CMK (cell line): ENCODE results near the gene LIMS2.

Experiments
- DNase-seq: peaks from one replicate; pipeline ENCODE4 v3.0.0-alpha.2; 2010; ENCODE audit warnings: low read depth

LIMS2 gene

GRCh38 chr2:127599211-127599610 lies 76.1 kb downstream of the LIMS2 start:
- no peak for DNase-seq

DNA sequence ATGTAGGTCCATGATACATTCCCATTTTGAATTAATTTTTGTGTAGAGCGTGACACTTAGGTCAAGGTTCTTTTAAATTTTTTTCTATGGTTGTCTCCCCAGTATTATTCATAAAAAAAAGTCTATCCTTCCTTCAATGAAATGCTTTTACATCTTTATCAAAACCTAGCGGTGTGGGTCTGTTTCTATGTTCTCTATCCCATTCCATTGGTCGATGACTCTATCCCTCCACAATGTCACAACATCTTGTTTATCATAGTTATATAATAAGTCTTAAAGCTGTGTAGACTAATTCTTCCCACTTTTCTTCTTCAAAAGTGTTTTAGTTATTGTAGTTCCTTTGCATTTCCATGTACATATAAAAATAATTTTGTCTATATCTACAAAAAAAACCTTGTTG lies 76.6 kb downstream of the LIMS2 start:
- no peak for DNase-seq

DNA sequence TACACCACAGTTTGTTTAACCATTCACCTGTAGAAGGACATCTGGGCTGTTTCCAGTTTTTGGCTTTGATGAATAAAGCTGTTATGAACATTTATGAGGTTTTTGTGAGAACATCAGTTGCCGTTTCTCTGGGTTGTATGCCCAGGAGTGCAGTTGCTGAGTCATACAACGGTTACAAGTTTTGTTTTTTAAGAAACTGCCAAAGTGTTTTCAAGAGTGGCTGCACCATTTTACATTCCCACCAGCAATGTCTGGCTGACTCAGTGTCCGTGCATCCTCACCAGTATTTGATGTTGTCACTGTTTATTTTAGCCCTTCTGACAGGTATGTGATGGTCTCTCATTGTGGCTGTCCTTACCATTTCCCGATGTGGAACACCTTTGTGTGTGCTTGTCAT lies 77.3 kb downstream of the LIMS2 start:
- DNase-seq = no peak

DNA sequence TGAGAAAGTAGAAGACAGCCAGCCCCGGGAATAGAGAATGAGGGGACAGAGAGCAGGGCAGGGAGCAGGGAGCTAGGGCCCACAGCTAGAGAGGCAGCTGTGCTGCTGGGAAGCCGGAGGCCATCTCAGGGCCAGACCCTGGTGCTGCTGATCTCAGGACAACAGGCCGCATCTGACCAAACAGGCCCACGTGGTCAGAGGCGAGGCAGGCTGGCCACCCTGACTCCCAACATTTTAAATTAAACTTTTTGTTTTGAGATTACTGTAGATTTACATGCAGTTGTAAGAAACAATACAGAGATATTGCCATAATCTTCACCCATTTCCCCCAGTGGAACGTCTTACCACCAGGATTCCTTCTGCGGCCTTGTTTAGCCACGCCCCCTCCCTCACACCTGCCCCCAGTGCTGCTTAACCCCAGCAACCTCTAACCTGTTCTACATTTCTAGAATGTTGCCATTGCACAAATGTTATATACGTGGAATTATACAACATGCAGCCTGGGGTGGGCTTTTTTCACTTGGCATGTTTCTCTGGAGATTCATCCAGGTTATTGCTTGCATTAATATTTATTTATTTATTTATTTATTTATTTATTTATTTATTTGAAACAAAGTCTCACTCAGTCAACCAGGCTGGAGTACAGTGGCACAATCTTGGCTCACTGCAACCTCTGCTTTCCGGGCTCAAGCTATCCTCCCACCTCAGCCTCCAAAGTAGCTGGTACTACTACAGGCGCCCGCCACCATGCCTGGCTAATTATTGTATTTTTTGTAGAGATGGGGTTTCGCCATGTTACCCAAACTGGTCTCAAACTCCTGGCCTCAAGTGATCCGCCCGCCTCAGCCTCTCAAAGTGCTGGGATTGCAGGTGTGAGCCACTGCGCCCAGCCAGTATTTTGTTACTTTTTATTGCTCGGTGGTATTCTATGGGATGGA lies 78.0 kb downstream of the LIMS2 start:
- no peak for DNase-seq

GRCh38 chr2:127596311-127597045 lies 78.9 kb downstream of the LIMS2 start:
- DNase-seq = no peak

GRCh38 chr2:127594116-127594591 lies 81.2 kb downstream of the LIMS2 start:
- no peak for DNase-seq

GRCh38 chr2:127593228-127594115 lies 81.9 kb downstream of the LIMS2 start:
- DNase-seq = no peak

- no peak for DNase-seq
Observed at GRCh38 chr2:127592761-127593227, 82.5 kb downstream of the LIMS2 start.

GRCh38 chr2:127591221-127591923 lies 84.0 kb downstream of the LIMS2 start:
- DNase-seq = peak; percentile 29

- DNase-seq = no peak
Observed at GRCh38 chr2:127590386-127591190, 84.7 kb downstream of the LIMS2 start.

DNA sequence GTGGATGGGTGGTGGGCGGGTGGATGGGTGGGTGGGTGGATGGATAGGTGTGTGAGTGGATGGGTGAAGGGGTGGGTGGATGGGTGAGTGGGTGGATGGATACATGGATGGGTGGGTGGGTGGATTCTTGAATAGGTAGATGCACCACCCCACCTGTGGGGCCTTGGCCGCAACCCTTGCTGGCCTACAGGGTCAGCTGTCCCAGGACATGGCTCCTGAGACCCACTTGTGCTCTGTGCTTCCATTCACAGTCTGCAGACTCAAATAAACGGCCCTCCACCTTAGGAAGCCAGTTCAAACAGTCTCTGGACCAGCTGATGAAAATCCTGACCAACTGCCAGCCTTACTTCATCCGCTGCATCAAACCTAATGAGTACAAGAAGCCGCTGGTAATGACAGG lies 85.5 kb downstream of the LIMS2 start:
- DNase-seq = no peak

DNA sequence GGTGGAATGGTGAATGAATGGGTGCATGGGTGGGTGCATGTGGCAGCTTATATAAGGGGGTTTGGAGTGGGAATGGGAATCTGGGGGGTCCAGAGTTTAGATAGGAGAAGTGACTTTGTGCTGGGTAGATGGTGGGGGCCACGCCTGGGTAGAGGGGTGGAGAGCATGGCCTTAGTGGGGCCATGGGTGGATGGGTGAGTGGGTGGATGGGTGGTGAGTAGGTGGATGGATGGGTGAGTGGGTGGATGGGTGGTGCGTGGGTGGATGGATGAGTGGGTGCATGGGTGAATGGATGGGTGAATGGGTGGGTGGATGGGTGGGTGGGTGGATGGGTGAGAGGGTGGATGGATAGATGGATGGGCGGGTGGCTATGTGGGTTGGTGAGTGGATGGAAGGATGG lies 86.0 kb downstream of the LIMS2 start:
- no peak for DNase-seq
